ENCODE results near the gene GTF3C5. TPM values are rescaled to one million over a fixed set of nuclear protein-coding genes. Genes with fewer than 3 reads are reported as not detected.
A peak's percentile ranks its signal among the peaks of the same experiment; 100 is the strongest.

Gene GTF3C5
- total RNA-seq (45.0 and 52.5 TPM in 2 replicates), polyA plus RNA-seq (66.0 and 87.3 TPM in 2 replicates)

DNA sequence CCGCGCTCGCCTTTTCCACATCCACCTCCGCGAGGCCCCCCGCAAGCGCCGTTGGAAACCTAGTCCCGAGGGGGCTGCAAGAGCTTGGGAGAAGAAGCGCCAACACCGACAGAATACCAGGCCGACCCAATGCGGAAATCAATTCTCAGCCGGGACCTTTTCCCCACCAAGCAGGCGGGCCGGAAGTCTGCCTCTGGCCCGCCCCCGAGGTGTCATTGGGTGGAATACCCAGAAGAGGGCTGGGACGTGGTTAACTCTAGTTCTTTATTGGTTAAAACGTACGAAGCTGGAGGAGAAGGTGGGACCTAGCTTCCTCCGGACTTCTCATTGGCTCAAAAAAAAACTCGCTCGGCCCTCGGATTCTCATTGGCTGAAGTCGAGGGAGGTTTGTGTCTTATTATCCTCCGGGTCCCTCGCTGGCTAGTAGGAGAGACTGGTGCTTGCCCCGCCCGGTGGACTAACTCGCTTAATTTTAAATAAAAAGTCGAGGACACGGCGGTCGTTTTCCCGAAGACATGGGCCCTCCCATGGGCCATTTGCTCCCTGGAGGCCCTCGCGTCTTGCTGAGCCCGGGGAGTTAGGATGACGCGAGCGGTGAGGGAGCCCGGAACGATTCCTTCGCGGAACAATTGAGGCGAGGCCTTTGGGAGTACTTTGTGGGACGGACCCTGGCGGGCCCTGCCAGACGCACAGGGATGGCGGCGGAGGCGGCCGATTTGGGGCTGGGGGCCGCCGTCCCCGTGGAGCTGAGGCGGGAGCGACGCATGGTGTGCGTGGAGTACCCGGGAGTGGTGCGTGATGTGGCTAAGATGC, at the start of gene GTF3C5:
TSS of gene GTF3C5 (plus strand) at position 681 of the 813 bp plus-strand sequence. CDS start at position 696, 15 bp downstream.
- DNase-seq (ENCODE audit: low spot score), result peak; percentile 98
- no peaks in the 10 kb centered on the region for H3K9me2 ChIP-seq (replicated peaks; ENCODE audit: insufficient read depth)
- H3K79me2 ChIP-seq, result peaks cover 52% of the 10 kb centered on the region
- under 1% methylated on average over 59 of the region's 63 CpGs for WGBS (ENCODE audit: low lambda C conversion rate, missing lambda C conversion rate)
- H3K27ac ChIP-seq, result peak within 1 kb of the TSS; percentile 87
- peaks cover 4% of the 10 kb centered on the region for H4K20me1 ChIP-seq (ENCODE audit: insufficient read depth, poor library complexity, severe bottlenecking)
- peak within 1 kb of the TSS; percentile 52 for H2AFZ ChIP-seq
- H3K27me3 ChIP-seq, result no peaks in the 10 kb centered on the region
- TF ChIP-seq, protein P1, sequence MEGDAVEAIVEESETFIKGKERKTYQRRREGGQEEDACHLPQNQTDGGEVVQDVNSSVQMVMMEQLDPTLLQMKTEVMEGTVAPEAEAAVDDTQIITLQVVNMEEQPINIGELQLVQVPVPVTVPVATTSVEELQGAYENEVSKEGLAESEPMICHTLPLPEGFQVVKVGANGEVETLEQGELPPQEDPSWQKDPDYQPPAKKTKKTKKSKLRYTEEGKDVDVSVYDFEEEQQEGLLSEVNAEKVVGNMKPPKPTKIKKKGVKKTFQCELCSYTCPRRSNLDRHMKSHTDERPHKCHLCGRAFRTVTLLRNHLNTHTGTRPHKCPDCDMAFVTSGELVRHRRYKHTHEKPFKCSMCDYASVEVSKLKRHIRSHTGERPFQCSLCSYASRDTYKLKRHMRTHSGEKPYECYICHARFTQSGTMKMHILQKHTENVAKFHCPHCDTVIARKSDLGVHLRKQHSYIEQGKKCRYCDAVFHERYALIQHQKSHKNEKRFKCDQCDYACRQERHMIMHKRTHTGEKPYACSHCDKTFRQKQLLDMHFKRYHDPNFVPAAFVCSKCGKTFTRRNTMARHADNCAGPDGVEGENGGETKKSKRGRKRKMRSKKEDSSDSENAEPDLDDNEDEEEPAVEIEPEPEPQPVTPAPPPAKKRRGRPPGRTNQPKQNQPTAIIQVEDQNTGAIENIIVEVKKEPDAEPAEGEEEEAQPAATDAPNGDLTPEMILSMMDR (IDR thresholded peaks at IDR 0.05; ENCODE audit: poor library complexity), result no peak
- TF ChIP-seq EZH2 (IDR thresholded peaks at IDR 0.05; ENCODE audit: borderline replicate concordance), result no peak
- no peak for TF ChIP-seq EZH2phosphoT487 (IDR thresholded peaks at IDR 0.05; ENCODE audit: low read depth, severe bottlenecking, unreplicated experiment)
- no peaks in the 10 kb centered on the region for H3K36me3 ChIP-seq (replicated peaks; ENCODE audit: insufficient read depth, low read depth)
- peaks cover 19% of the 10 kb centered on the region for H3K4me1 ChIP-seq (ENCODE audit: insufficient read depth)
- H3K9me3 ChIP-seq (ENCODE audit: low read depth), result no peaks in the 10 kb centered on the region
- H3K4me3 ChIP-seq, result peak within 1 kb of the TSS; percentile 89
- H3K4me2 ChIP-seq, result peak within 1 kb of the TSS; percentile 94

- WGBS (ENCODE audit: low lambda C conversion rate, missing lambda C conversion rate), result 74% methylated on average over 8 of the region's 8 CpGs
- no peak overlapping the region for H2AFZ ChIP-seq
- peak overlapping the region; percentile 31 for H3K4me2 ChIP-seq
- TF ChIP-seq EZH2phosphoT487 (IDR thresholded peaks at IDR 0.05; ENCODE audit: low read depth, severe bottlenecking, unreplicated experiment), result no peak
- no peak for TF ChIP-seq EZH2 (IDR thresholded peaks at IDR 0.05; ENCODE audit: borderline replicate concordance)
- TF ChIP-seq, protein P1 (IDR thresholded peaks at IDR 0.05; ENCODE audit: poor library complexity), result no peak
- H3K4me1 ChIP-seq (ENCODE audit: insufficient read depth), result peaks cover 17% of the 10 kb centered on the region
- peak overlapping the region; percentile 17 for H3K27ac ChIP-seq
- no peaks in the 10 kb centered on the region for H3K9me3 ChIP-seq (ENCODE audit: low read depth)
- no peak overlapping the region for H3K4me3 ChIP-seq
- H3K9me2 ChIP-seq (replicated peaks; ENCODE audit: insufficient read depth), result no peaks in the 10 kb centered on the region
- peaks cover 16% of the 10 kb centered on the region for H3K27me3 ChIP-seq
- DNase-seq (ENCODE audit: low spot score), result no peak
- no peaks in the 10 kb centered on the region for H4K20me1 ChIP-seq (ENCODE audit: insufficient read depth, poor library complexity, severe bottlenecking)
- no peaks in the 10 kb centered on the region for H3K79me2 ChIP-seq
- no peaks in the 10 kb centered on the region for H3K36me3 ChIP-seq (replicated peaks; ENCODE audit: insufficient read depth, low read depth)
These were observed 48.3 kb upstream of the GTF3C5 start for GRCh38 chr9:132982458-132982857.

DNA sequence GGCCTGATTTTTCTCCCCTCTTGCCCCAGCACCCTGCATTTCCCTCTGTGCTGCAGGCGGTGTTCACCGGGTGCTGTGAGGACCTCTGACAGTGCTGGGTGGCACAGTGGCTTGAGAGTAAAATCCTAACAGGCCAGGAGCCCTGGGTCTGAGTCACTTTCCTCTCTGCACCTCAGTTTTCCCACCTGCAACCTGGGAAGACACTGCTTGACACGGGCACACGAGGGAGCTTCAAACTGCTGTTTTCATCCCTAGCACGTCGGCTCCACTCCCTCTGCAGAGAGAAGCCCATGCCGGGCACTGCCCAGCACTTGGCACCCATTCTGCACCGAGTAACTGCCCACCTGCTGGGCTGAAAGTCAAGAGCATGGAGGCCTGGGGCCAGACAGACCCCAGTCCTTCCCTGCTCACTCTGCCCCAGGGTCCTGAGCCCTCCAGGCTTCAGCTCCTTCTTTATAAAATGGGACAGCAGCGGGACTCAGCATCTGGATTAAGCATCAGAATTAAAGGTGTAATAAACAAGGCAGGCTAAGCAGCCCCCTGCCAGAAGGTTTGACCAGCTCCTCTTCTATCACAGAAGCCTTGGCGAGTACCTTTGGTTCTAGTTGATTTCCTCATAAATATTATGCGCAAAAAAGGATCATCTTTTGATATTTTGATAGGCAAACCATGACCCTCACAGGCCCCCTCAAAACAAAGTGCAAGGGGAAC, 47.2 kb upstream of the GTF3C5 start:
- Histone ChIP-seq H2AFZ (no peak overlapping the region), H3K36me3 (replicated peaks; ENCODE audit: insufficient read depth, low read depth) (no peaks in the 10 kb centered on the region), H3K9me2 (replicated peaks; ENCODE audit: insufficient read depth) (no peaks in the 10 kb centered on the region), H3K79me2 (no peaks in the 10 kb centered on the region), H3K9me3 (ENCODE audit: low read depth) (no peaks in the 10 kb centered on the region), H3K4me3 (no peak overlapping the region), H3K27ac (no peak overlapping the region), H3K4me2 (no peak overlapping the region), H3K27me3 (peaks cover 16% of the 10 kb centered on the region), H3K4me1 (ENCODE audit: insufficient read depth) (peaks cover 8% of the 10 kb centered on the region), H4K20me1 (ENCODE audit: insufficient read depth, poor library complexity, severe bottlenecking) (no peaks in the 10 kb centered on the region)
- 87% methylated on average over 11 of the region's 11 CpGs for WGBS (ENCODE audit: low lambda C conversion rate, missing lambda C conversion rate)
- TF ChIP-seq EZH2 (IDR thresholded peaks at IDR 0.05; ENCODE audit: borderline replicate concordance), result no peak
- TF ChIP-seq, protein P1 (IDR thresholded peaks at IDR 0.05; ENCODE audit: poor library complexity), result no peak
- TF ChIP-seq EZH2phosphoT487 (IDR thresholded peaks at IDR 0.05; ENCODE audit: low read depth, severe bottlenecking, unreplicated experiment), result no peak
- no peak for DNase-seq (ENCODE audit: low spot score)

Measured in hepatocyte (in vitro differentiated cells).